T-helper 17 cell (primary cell): ENCODE measurements around the gene SSBP4. TPM values are rescaled to one million over a fixed set of nuclear protein-coding genes. Genes with fewer than 3 reads are reported as not detected.

ENCODE experiments used
- ATAC-seq: fragments of 150-1000 bp; cut with Tn5 transposase; 2 replicates; pipeline ENCODE4 v1.10.0; 2021; ENCODE audit warnings: mild to moderate bottlenecking, moderate library complexity
- DNase-seq, 3 donors: peaks; one replicate each; pipeline versions ENCODE4 v3.0.0 to v3.0.0-alpha.2; 2020 to 2021
- H3K9me3 ChIP-seq: one replicate; pipeline ENCODE4 v1.7.0; 2013; ENCODE audit warnings: low read length, mild to moderate bottlenecking; ENCODE audit not compliant: control insufficient read depth, poor library complexity, severe bottlenecking
- H3K27ac Mint-ChIP-seq: one replicate; pipeline ENCODE4 v1.8.0; 2022; ENCODE audit warnings: mild to moderate bottlenecking, moderate library complexity, mixed read lengths
- H3K27me3 Mint-ChIP-seq: one replicate; pipeline ENCODE4 v1.8.0; 2022; ENCODE audit warnings: mixed read lengths
- H3K36me3 Mint-ChIP-seq: one replicate; pipeline ENCODE4 v1.8.0; 2022; ENCODE audit warnings: low read depth, mixed read lengths
- H3K4me1 Mint-ChIP-seq: one replicate; pipeline ENCODE4 v1.8.0; 2022; ENCODE audit warnings: mild to moderate bottlenecking, mixed read lengths
- H3K4me3 Mint-ChIP-seq: one replicate; pipeline ENCODE4 v1.8.0; 2022; ENCODE audit warnings: mild to moderate bottlenecking, moderate library complexity, mixed read lengths
- total RNA-seq, 4 donors: library from RNA in 2 of 4; stranded (reverse) in 2 of 4; gene quantifications; one replicate each; pipeline ENCODE4 v1.2.3 and lab custom pipeline; 2022 to 2026

SSBP4 gene
- total RNA-seq, 2 donors from 2014 or later: 112 to 113 TPM

DNA sequence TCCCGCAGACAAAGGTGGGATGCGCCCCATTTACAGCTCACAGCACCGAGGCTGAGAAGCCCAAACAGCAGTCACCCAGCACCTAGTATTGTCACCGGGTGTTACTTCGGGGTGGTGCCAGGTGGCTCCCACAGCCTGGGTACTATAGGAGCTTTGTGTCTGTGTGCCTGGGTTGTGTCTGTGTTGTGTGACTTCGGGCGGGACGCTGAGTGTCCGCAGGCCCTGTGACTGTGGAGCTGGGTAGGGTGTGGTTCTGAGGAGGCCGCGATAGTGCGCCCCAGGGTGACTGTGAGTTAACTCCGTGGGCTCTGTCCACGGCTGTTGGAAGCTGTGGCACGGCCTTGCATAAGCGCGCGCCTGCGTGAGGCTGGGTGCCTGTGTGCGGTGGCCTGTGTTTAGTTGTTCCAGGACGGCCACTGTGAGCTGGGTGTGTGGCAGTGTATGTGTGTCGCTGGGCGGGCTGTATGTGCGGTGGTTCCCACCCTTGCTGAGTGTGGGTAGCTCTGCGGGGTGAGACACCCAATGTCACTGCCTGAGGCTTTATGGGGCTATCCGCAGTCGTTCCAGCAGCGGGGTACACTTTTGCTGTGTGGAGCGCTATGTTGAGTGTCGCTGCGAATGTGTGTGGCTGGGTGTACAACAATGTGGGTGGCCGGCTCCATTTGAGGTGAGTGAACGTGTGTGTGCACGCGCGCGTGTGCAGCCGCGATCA, 559 bp upstream of the SSBP4 start:
- H3K4me1 Mint-ChIP-seq: peaks cover 67% of the 10 kb centered on the region
- DNase-seq: peak; percentile 31 to 42 (median 34)

DNA sequence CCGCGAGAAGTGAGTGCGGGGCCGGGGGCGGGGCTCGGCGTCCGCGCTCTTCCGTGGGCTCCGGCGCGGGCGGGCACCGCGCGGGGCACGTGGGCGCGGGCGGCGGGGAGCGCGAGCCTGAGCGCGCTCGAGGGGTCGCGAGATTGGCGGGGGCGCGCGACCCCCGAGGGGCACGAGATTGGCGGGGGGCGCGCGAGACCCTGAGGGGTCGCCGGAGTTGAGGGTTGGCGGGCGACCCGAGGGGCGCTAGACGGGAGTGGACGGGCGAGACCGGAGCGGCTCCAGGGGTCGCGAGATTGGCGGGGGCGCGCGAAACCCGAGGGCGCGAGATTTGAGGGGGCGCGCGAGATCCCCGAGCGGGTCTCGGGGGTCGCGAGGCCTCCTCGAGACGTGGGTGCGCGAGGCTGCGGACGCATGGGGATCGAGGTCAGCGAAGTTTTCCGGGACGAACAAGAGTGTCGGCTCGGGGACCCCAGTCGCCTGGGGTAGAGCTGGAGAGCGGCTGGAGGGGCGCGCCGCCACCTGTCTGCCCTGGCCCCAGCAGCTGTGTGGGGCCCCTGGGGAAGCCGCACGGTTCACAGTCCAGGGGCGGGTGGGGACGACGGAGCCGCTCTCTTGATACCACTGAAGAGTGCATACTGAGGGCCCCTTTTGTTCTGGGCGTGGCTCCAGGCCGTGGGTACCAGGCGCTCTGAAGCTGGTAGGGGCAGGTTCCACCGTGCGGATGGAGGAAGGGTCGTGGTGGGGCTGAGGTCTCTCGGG, 682 bp downstream of the SSBP4 start:
- H3K4me3 Mint-ChIP-seq: peak overlapping the region; percentile 97
- no peaks in the 10 kb centered on the region for H3K9me3 ChIP-seq
- DNase-seq (peak in 2 of 3 donors; percentile 41 to 43), ATAC-seq (peak; percentile 35)
- H3K27ac Mint-ChIP-seq: peak overlapping the region; percentile 94
- H3K4me1 Mint-ChIP-seq: peaks cover 66% of the 10 kb centered on the region
- no peaks in the 10 kb centered on the region for H3K36me3 Mint-ChIP-seq
- no peaks in the 10 kb centered on the region for H3K27me3 Mint-ChIP-seq

More for the DNA sequence above, 559 bp upstream of the SSBP4 start:
- no peaks in the 10 kb centered on the region for H3K27me3 Mint-ChIP-seq
- ATAC-seq: peak; percentile 43
- H3K9me3 ChIP-seq: no peaks in the 10 kb centered on the region
- H3K27ac Mint-ChIP-seq: peak overlapping the region; percentile 83
- H3K4me3 Mint-ChIP-seq: peak overlapping the region; percentile 97
- no peaks in the 10 kb centered on the region for H3K36me3 Mint-ChIP-seq

DNA sequence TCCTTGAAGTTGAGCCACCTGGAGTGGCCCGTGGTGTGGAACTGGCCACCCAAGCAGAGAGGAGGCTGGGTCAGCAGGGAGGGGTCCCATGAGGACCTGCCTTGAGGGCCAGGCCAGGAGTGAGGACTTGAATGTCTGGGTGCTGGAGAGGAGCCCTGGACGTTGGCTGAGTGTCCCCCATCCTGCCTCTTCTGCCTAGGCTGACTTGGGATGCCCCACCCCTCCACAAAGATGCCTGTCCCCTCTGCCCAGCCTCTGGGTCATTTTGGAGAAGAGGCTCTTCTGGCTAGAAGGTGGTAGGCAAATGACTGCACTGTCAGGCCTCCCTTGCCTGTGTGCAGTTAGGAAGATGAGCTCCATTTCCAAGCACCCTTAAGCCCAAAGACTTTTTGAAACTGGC, 1.7 kb downstream of the SSBP4 start:
- Mint-ChIP-seq H3K27me3 (no peaks in the 10 kb centered on the region), H3K4me3 (peak overlapping the region; percentile 97), H3K27ac (peak overlapping the region; percentile 94), H3K4me1 (peaks cover 69% of the 10 kb centered on the region), H3K36me3 (no peaks in the 10 kb centered on the region)
- ATAC-seq (no peak), DNase-seq (no peak)
- no peaks in the 10 kb centered on the region for H3K9me3 ChIP-seq

DNA sequence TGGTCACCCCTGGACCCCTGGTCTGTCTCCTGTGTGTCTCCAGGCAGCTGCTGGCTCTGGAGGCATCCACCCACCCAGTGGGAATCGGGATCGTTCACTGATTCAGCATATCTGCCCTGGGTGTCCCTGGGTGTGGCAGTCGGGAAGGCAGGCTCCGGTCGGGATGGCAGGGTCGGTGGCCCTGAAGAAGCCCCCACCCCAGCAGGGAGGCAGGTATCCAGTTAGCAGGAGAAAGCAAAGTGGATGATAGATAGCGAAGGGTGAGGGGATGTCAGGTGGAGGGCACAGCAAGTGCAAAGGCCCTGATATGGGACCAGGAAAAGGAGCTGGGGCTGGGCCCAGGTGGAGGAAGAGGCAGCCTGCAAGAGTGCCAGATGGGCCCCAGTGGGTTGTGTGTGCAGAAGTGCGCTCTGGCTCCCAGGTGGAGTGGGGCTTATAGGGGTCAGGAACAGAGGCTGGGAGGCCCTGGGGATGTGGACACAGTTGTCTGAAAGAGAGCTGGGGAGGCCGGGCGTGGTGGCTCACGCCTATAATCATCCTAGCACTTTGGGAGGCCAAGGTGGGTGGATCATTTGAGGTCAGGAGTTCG, 2.3 kb downstream of the SSBP4 start:
- ATAC-seq (no peak), DNase-seq (no peak)
- H3K9me3 ChIP-seq: no peaks in the 10 kb centered on the region
- H3K27ac Mint-ChIP-seq: peak overlapping the region; percentile 94
- no peaks in the 10 kb centered on the region for H3K36me3 Mint-ChIP-seq
- H3K4me1 Mint-ChIP-seq: peaks cover 67% of the 10 kb centered on the region
- H3K27me3 Mint-ChIP-seq: no peaks in the 10 kb centered on the region
- peak overlapping the region; percentile 97 for H3K4me3 Mint-ChIP-seq

DNA sequence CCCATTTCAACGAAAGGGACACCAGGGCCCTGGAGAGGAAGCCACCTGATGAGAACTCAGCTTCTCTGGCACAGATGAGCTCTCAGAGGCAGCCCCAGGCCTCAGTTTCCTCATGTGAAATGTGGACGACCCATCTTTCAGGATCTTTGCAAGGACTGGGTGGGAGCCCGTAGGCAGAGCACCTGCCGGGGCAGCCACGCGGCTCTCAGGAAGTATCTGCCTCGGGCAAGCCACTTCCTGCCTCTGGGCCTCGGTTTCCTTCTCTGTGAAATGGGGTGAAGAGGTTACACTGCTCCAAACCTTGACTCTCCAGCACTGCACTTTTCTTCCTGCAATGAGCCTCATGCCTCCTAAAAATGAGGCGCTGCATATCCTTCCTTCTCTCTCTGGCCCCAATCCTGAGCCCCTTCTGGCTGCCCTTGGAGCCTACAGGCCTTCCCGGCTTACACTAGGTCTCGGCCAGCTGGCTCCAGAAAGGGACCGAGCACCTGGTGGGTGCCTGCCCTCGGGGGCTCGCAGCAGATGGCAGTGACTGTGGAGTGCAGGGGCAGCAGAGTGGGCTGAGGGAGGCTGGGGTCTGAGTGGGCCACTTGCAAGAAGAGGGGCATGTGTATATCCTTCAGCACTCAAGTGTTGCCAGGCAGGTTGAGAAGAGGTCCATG, 3.5 kb downstream of the SSBP4 start:
- Mint-ChIP-seq H3K27ac (peak overlapping the region; percentile 94), H3K27me3 (no peaks in the 10 kb centered on the region), H3K4me1 (peaks cover 61% of the 10 kb centered on the region), H3K4me3 (peak overlapping the region; percentile 97), H3K36me3 (no peaks in the 10 kb centered on the region)
- H3K9me3 ChIP-seq: no peaks in the 10 kb centered on the region
- ATAC-seq: peak; percentile 24
- peak in 1 of 3 donors; percentile 40 for DNase-seq

DNA sequence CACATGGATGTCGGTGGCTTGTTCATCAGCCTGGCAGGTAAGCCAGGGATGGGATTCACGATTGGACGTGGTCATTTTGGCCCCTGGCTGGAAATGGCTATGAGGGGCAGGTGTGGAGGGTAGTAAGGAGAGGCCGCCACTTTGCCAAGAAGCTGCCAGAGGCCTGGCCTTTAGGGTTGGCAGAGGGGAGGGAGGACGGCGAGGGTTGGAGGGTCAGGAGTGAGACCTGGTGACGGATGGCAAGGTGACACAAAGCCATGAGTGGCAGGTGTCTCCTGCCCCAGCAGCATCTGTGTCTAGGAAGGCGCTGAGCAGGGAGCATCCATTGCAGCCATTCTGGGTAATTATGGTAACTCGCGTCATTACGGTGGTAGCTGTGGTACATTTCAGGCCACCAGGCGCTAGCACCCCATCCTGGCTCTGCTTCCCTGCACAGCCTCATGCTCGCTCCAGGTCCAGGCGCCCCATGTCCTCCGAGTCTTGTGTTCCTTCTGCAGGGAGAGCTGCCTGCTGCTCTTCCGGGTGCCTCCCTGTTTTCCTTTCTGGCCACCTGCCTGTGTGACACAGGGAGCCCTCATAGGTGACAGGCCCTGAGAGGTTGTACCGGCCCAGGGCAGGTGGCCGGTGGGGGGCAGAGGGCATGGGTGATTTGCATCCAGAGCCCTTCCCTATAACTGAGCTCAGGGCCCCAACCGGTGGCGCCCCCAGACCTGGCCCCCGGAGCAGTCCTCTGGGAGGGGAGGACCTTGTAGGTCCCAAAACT, 4.2 kb downstream of the SSBP4 start:
- Mint-ChIP-seq H3K27me3 (no peaks in the 10 kb centered on the region), H3K27ac (peak overlapping the region; percentile 94), H3K4me3 (peak overlapping the region; percentile 97), H3K36me3 (no peaks in the 10 kb centered on the region), H3K4me1 (peaks cover 54% of the 10 kb centered on the region)
- DNase-seq (no peak), ATAC-seq (no peak)
- H3K9me3 ChIP-seq: no peaks in the 10 kb centered on the region

DNA sequence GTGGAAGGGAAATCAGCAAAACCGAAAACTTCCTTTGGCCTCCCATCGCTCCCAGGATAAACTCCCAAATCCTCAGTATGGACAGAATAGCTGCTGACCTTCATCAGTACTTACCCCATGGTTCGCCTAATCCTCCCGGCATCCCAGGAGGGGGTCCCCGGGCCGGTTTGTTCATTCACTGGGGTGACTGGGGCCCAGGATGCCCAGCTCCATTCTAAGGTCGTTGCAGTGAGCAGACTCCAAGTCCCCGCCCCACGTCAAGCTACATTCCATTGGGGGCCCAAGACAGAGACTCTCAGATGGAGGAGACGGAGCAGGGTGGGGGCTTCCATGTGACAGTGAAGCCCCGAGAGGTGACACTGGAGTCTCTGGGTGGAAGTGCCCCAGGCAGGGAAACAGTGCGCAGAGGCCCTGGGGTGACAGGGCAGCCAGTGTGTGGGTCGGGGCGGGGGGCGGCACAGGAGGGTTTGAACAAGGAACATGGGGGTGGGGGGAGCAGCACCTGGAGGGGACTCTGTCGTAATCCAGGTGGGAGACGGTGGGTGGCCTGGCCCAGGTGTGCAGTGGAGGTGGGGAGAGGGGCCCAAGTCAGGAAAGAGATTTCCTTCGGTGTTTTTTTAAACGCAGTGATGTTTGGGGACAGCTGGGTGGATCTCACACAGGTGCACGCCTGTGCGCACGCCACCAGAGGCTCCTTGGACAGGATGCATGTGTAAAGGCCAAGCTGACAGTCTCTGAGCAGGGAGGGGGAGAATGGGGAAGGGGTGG, 5.1 kb downstream of the SSBP4 start:
- DNase-seq (no peak), ATAC-seq (no peak)
- Mint-ChIP-seq H3K4me3 (peak overlapping the region; percentile 97), H3K4me1 (peaks cover 50% of the 10 kb centered on the region), H3K36me3 (no peaks in the 10 kb centered on the region), H3K27ac (peak overlapping the region; percentile 94), H3K27me3 (no peaks in the 10 kb centered on the region)
- H3K9me3 ChIP-seq: no peaks in the 10 kb centered on the region

DNA sequence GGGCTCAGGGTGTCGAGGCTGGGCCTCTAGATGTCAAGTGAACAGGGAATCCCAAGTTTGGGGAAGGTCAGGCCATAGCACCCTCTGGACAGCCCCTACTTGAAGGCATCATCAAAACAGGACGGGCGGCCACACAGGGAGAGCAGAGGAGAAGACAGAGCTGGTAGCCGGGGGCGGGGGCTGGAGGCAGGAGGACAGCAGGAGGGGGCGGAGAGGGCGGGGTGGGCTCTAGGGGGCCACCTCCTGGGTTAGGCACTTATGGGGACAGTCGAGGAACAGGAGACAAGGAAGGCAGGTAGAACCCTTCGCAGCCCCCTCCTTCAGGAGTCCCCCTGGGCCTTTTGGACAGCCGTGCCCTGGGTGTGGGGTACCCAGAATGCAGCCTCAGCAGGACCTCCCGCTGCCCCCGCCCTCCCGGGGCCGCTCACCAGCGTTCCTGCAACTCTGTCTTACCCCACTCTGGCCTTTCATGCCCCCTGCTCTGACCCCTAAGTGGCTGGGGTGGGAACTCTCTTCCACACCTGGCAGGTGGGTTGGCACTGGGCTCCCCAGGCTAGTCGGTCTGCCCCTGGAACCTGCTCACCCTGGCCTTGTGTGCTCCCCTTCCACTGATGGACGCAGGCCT, 5.8 kb downstream of the SSBP4 start:
- Mint-ChIP-seq H3K4me3 (peak overlapping the region; percentile 97), H3K27ac (peak overlapping the region; percentile 94), H3K36me3 (no peaks in the 10 kb centered on the region), H3K4me1 (peaks cover 52% of the 10 kb centered on the region), H3K27me3 (no peaks in the 10 kb centered on the region)
- DNase-seq: no peak
- no peaks in the 10 kb centered on the region for H3K9me3 ChIP-seq
- ATAC-seq: no peak

DNA sequence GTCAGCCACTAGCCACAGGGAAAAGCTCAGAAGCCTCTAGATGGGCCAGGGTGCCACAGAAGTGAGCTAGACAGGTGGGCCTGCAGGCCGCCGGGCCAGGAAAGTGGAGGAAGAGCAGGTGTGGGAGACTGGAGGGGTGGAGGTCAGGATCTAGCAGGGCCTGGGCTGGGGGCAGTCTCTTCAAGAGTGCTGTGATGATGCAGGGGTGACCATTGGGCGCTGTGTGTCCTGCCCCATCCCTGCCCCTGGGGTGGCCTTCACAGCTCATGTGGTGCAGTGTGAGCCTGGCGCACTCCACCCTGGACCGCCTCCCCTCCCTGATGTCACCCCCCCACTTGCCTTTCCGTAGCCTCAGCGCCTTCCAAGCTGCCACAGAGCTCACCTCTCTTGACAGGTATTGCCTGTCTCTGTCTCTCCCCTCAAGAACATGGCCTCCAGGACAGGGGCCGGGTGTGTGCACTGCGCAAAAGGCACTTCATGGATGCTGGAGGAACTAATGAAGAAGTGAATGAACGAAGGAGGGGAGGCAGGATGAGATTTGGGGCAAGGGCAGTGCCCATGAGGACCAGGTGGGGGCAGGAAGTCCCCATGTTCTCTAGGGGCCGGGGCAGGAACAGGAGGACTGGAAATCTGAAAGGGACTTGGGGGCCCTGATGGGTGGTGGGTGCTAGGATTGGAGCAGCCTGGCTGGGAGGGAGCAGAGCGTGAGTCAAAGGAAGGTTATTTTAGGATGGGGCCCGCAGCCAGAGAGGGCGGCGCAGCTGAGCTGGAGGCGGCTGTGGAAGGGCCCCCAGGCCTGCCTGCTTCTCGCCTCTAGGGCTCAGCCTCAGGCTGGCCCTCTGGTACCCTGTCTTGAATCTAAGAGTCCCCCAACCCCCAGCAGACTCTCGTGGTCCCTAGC, 6.6 kb downstream of the SSBP4 start:
- Mint-ChIP-seq H3K36me3 (no peaks in the 10 kb centered on the region), H3K27ac (peak overlapping the region; percentile 94), H3K4me1 (peaks cover 48% of the 10 kb centered on the region), H3K27me3 (no peaks in the 10 kb centered on the region), H3K4me3 (peak overlapping the region; percentile 97)
- ATAC-seq (no peak), DNase-seq (no peak)
- H3K9me3 ChIP-seq: no peaks in the 10 kb centered on the region

DNA sequence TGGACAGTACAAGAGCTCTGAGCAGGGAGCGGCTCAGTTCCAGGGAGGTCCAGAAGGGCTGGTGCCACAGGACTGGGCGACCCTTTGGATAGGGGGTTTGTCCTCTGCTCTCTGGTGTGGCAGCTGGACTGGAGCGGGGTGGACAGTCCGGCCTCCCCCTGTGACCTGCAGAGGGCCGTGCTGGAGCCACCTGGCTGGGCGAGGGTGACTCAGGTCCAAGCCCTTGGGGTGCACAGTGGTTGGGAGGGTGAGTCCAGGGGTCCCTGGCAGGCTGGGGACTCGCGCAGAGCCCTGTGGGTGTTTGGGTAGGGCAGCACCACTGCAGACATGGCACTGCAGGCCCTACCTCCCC, 7.2 kb downstream of the SSBP4 start:
- no peak for ATAC-seq
- Mint-ChIP-seq H3K36me3 (no peaks in the 10 kb centered on the region), H3K27me3 (no peaks in the 10 kb centered on the region), H3K27ac (peak overlapping the region; percentile 94), H3K4me1 (peaks cover 44% of the 10 kb centered on the region), H3K4me3 (no peak overlapping the region)
- no peaks in the 10 kb centered on the region for H3K9me3 ChIP-seq
- DNase-seq: no peak

DNA sequence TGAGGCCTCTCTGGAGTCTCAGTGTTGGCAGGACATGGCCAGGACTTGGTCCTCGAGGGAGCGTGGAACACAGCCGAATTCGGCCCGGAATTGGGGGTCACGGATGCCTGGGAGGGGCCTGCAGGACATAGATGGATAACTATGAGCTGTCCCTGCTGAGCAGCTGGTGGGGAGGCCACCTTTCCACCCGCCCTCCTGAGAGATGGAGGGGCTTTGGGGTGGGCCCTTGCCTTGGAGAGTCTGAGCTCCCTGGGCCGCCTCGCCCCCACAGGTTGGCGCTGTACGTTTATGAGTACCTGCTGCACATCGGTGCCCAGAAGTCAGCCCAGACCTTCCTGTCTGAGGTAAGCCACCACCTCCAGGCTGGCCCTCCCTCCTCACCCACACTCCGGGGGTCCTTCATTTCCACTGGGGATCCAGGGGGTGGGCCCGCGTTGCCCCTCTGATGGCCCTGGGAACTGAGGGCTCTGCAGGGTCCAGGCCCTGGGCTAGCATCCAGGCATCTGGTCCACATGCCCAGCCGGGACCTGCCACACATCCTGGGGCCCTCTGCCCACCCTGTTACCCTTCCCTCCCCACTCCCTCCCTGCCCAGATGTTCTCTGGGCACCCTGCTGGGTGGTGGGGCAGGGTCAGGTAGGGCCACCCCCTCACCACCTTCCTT, 8.0 kb downstream of the SSBP4 start:
- Mint-ChIP-seq H3K4me1 (peaks cover 39% of the 10 kb centered on the region), H3K4me3 (no peak overlapping the region)
- DNase-seq: no peak

More for the DNA sequence above, 8.0 kb downstream of the SSBP4 start:
- ATAC-seq: no peak
- Mint-ChIP-seq H3K27me3 (no peaks in the 10 kb centered on the region), H3K27ac (peak overlapping the region; percentile 94), H3K36me3 (no peaks in the 10 kb centered on the region)
- H3K9me3 ChIP-seq: no peaks in the 10 kb centered on the region
